Measurements from ENCODE around the gene TMOD1. TPM values are rescaled to one million over a fixed set of nuclear protein-coding genes. Genes with fewer than 3 reads are reported as not detected.

Gene TMOD1
- total RNA-seq, 1 experiment from 2014 or later: not detected

GRCh38 chr9:97632248-97632984 is 130.9 kb downstream of the TMOD1 start:
- Histone ChIP-seq H3K27me3 (replicated peaks) (no peaks in the 10 kb centered on the region), H3K4me1 (replicated peaks) (peaks cover 21% of the 10 kb centered on the region), H3K36me3 (peaks cover 8% of the 10 kb centered on the region; the same call in 1 of the 2 replicates), H3K9me3 (replicated peaks) (no peaks in the 10 kb centered on the region), H3K27ac (peak overlapping the region; percentile 97), H3K4me3 (peak overlapping the region; percentile 66)
- DNase-seq (ENCODE audit: low read depth in 1 of 2, low spot score in 2 of 2): peak in 1 of 2 experiments; percentile 92

GRCh38 chr9:97632985-97633858 is 131.8 kb downstream of the TMOD1 start, which contains the start of the genes NCBP1 and TSTD2:
Gene NCBP1 (plus strand): TSS chr9:97633821. CDS start chr9:97633882, 61 bp downstream.
Gene TSTD2 (minus strand): TSS chr9:97633368. CDS start chr9:97627562, 5,806 bp downstream.
- peak; percentile 96 to 99 for DNase-seq (ENCODE audit: low read depth in 1 of 2, low spot score in 2 of 2)
- H3K4me1 ChIP-seq (replicated peaks): peaks cover 13% of the 10 kb centered on the region
- H3K36me3 ChIP-seq: peaks cover 8% of the 10 kb centered on the region; the same call in 1 of the 2 replicates
- peak within 1 kb of the TSS; percentile 66 for H3K4me3 ChIP-seq
- H3K27me3 ChIP-seq (replicated peaks): no peaks in the 10 kb centered on the region
- peak within 1 kb of the TSS; percentile 97 for H3K27ac ChIP-seq
- H3K9me3 ChIP-seq (replicated peaks): no peaks in the 10 kb centered on the region

GRCh38 chr9:97633859-97634490 is 132.5 kb downstream of the TMOD1 start:
- Histone ChIP-seq H3K36me3 (peaks cover 8% of the 10 kb centered on the region; the same call in 1 of the 2 replicates), H3K4me1 (replicated peaks) (peaks cover 5% of the 10 kb centered on the region), H3K27ac (peak overlapping the region; percentile 97), H3K9me3 (replicated peaks) (no peaks in the 10 kb centered on the region), H3K4me3 (peak overlapping the region; percentile 66), H3K27me3 (replicated peaks) (no peaks in the 10 kb centered on the region)
- no peak for DNase-seq (ENCODE audit: low read depth in 1 of 2, low spot score in 2 of 2)

GRCh38 chr9:97635026-97635425 is 133.6 kb downstream of the TMOD1 start:
- Histone ChIP-seq H3K36me3 (peaks cover 8% of the 10 kb centered on the region; the same call in 1 of the 2 replicates), H3K4me3 (peak overlapping the region; percentile 66), H3K9me3 (replicated peaks) (no peaks in the 10 kb centered on the region), H3K27ac (no peak overlapping the region), H3K27me3 (replicated peaks) (no peaks in the 10 kb centered on the region), H3K4me1 (replicated peaks) (peaks cover 5% of the 10 kb centered on the region; the same call in 1 of the 2 replicates)
- DNase-seq (ENCODE audit: low read depth in 1 of 2, low spot score in 2 of 2): no peak

- Histone ChIP-seq H3K4me1 (replicated peaks) (peaks cover 3% of the 10 kb centered on the region; the same call in 1 of the 2 replicates), H3K4me3 (no peak overlapping the region), H3K27me3 (replicated peaks) (no peaks in the 10 kb centered on the region), H3K9me3 (replicated peaks) (no peaks in the 10 kb centered on the region), H3K27ac (no peak overlapping the region), H3K36me3 (peaks cover 24% of the 10 kb centered on the region)
- DNase-seq (ENCODE audit: low read depth in 1 of 2, low spot score in 2 of 2): no peak
Measured at GRCh38 chr9:97636903-97637302, 135.4 kb downstream of the TMOD1 start.

GRCh38 chr9:97638666-97639065 is 137.2 kb downstream of the TMOD1 start:
- Histone ChIP-seq H3K4me3 (no peak overlapping the region), H3K36me3 (peaks cover 39% of the 10 kb centered on the region), H3K4me1 (replicated peaks) (no peaks in the 10 kb centered on the region), H3K27ac (no peak overlapping the region), H3K27me3 (replicated peaks) (no peaks in the 10 kb centered on the region), H3K9me3 (replicated peaks) (no peaks in the 10 kb centered on the region)
- DNase-seq (ENCODE audit: low read depth in 1 of 2, low spot score in 2 of 2): no peak

- Histone ChIP-seq H3K4me3 (no peak overlapping the region), H3K27me3 (replicated peaks) (no peaks in the 10 kb centered on the region), H3K9me3 (replicated peaks) (no peaks in the 10 kb centered on the region), H3K4me1 (replicated peaks) (no peaks in the 10 kb centered on the region), H3K36me3 (peaks cover 53% of the 10 kb centered on the region), H3K27ac (no peak overlapping the region)
- DNase-seq (ENCODE audit: low read depth in 1 of 2, low spot score in 2 of 2): no peak
Measured at GRCh38 chr9:97640325-97640724, 138.9 kb downstream of the TMOD1 start.

- H3K27me3 ChIP-seq (replicated peaks): no peaks in the 10 kb centered on the region
- peaks cover 72% of the 10 kb centered on the region for H3K36me3 ChIP-seq
Measured at GRCh38 chr9:97645720-97646119, 144.3 kb downstream of the TMOD1 start.

GRCh38 chr9:97647996-97648395 is 146.5 kb downstream of the TMOD1 start:
- Histone ChIP-seq H3K36me3 (peaks cover 72% of the 10 kb centered on the region), H3K9me3 (replicated peaks) (no peaks in the 10 kb centered on the region)
- DNase-seq (ENCODE audit: low read depth in 1 of 2, low spot score in 2 of 2): no peak

More at GRCh38 chr9:97645720-97646119, 144.3 kb downstream of the TMOD1 start:
- Histone ChIP-seq H3K9me3 (replicated peaks) (no peaks in the 10 kb centered on the region), H3K4me1 (replicated peaks) (no peaks in the 10 kb centered on the region), H3K27ac (no peak overlapping the region), H3K4me3 (no peak overlapping the region)
- DNase-seq (ENCODE audit: low read depth in 1 of 2, low spot score in 2 of 2): no peak

More at GRCh38 chr9:97647996-97648395, 146.5 kb downstream of the TMOD1 start:
- H3K4me1 ChIP-seq (replicated peaks): peaks cover 11% of the 10 kb centered on the region
- no peak overlapping the region for H3K4me3 ChIP-seq
- H3K27ac ChIP-seq: no peak overlapping the region
- H3K27me3 ChIP-seq (replicated peaks): no peaks in the 10 kb centered on the region

Other genes with a start within 250 kb of the TMOD1 start
- gene CCDC180, start 194.0 kb upstream of the TMOD1 start, total RNA-seq (2014; rRNA removed; shearing (Covaris generic)): 0.03 and 0.13 TPM in 2 replicates
- 1.3 and 5.3 TPM in 2 replicates for gene TDRD7, start 89.6 kb upstream of the TMOD1 start, total RNA-seq (2014; rRNA removed; shearing (Covaris generic))
- gene TSTD2, start 131.7 kb downstream of the TMOD1 start, total RNA-seq (2014; rRNA removed; shearing (Covaris generic)): 11.9 and 16.2 TPM in 2 replicates
- 42.8 and 43.7 TPM in 2 replicates for gene NCBP1, start 132.2 kb downstream of the TMOD1 start, total RNA-seq (2014; rRNA removed; shearing (Covaris generic))
- gene XPA, start 195.7 kb downstream of the TMOD1 start, total RNA-seq (2014; rRNA removed; shearing (Covaris generic)): 7.8 and 13.3 TPM in 2 replicates

Data from SJSA1 (cell line).